Aorta (tissue), 5 donors: ENCODE measurements around the gene ABCA7. TPM values are rescaled to one million over a fixed set of nuclear protein-coding genes. Genes with fewer than 3 reads are reported as not detected.
A peak's percentile ranks its signal among the peaks of the same experiment; 100 is the strongest.

ENCODE experiments used
- ATAC-seq: fragments of 200-7000 bp; cut with Tn5 transposase; one replicate; pipeline ENCODE4 v1.9.1; 2022; ENCODE audit warnings: moderate library complexity; ENCODE audit not compliant: low FRiP score
- DNase-seq, 2 donors: peaks; one replicate each; pipeline ENCODE4 v3.0.0-alpha.2; 2020
- H3K27ac ChIP-seq, 2 donors: one replicate each; pipeline ENCODE4 v1.5.1; 2013; ENCODE audit warnings: low read length in 2 of 2, mild to moderate bottlenecking in 2 of 2, moderate library complexity in 2 of 2, control low read depth in 1 of 2, inconsistent platforms in 1 of 2, low read depth in 1 of 2
- H3K27me3 ChIP-seq, 2 donors: one replicate each; pipeline ENCODE4 v1.6.1; 2013; ENCODE audit warnings: control low read depth in 1 of 2, low read length in 1 of 2, mild to moderate bottlenecking in 1 of 2, moderate library complexity in 1 of 2; ENCODE audit not compliant: insufficient read depth in 2 of 2, control insufficient read depth in 1 of 2
- H3K36me3 ChIP-seq, 2 donors: one replicate each; pipeline ENCODE4 v1.6.1; 2013; ENCODE audit warnings: control low read depth in 1 of 2, low read length in 1 of 2, mild to moderate bottlenecking in 1 of 2; ENCODE audit not compliant: insufficient read depth in 2 of 2, control insufficient read depth in 1 of 2
- H3K4me1 ChIP-seq, 2 donors: one replicate each; pipeline ENCODE4 v1.6.1; 2013; ENCODE audit warnings: low read length in 2 of 2, control low read depth in 1 of 2, mild to moderate bottlenecking in 1 of 2, moderate library complexity in 1 of 2; ENCODE audit not compliant: insufficient read depth in 2 of 2, control insufficient read depth in 1 of 2
- H3K4me3 ChIP-seq, 2 donors: one replicate each; pipeline ENCODE4 v1.5.1; 2013; ENCODE audit warnings: low read length in 2 of 2, control low read depth in 1 of 2, mild to moderate bottlenecking in 1 of 2
- H3K9me3 ChIP-seq: one replicate; pipeline ENCODE4 v1.6.1; 2013; ENCODE audit warnings: mild to moderate bottlenecking, low read length; ENCODE audit not compliant: control insufficient read depth
- WGBS, 2 donors: extraction: QIAGEN DNeasy Blood & Tissue Kit; methylation state at CpG; one replicate each; pipeline ENCODE4 v1.1.7; 2013; 5-methylcytosine and 5-hydroxymethylcytosine counted together
- intact Hi-C, 2 donors: fragments of 100-400 bp; cut with DNase I; formaldehyde crosslinking; loops; one replicate each; pipeline versions ENCODE4 v1.14.2 to v1.15.0; 2022
- long read RNA-seq, 2 donors: library from polyadenylated mRNA; unstranded; transcript quantifications; one replicate each; pipeline ENCODE4 v2.0.0, GENCODE V29; 2020 to 2021
- polyA plus RNA-seq, 2 donors: library from polyadenylated mRNA; stranded (reverse); fragments of 200-250 nt; gene quantifications; one replicate each; pipeline ENCODE4 v1.2.3, GENCODE V29; 2013
- total RNA-seq, 2 donors: library from RNA; stranded (reverse); fragmentation: NEBNext Ultra II Directional; extraction: Animal tissue kit (Norgen Biotek cat#: 25700); gene quantifications; one replicate each; pipeline ENCODE4 v1.2.1, GENCODE V29; 2021
- donor health status: healthy with polysubstance abuse.
- donor health status: Bipolar disorder and iron deficiency.
- donor health status: DM: no; HTN: no; CAD: no.
- donor health status: DM: no; HTN: no; CAD: no.
- donor health status: DM: yes; HTN: yes; CAD: no.

The ABCA7 gene, protein sequence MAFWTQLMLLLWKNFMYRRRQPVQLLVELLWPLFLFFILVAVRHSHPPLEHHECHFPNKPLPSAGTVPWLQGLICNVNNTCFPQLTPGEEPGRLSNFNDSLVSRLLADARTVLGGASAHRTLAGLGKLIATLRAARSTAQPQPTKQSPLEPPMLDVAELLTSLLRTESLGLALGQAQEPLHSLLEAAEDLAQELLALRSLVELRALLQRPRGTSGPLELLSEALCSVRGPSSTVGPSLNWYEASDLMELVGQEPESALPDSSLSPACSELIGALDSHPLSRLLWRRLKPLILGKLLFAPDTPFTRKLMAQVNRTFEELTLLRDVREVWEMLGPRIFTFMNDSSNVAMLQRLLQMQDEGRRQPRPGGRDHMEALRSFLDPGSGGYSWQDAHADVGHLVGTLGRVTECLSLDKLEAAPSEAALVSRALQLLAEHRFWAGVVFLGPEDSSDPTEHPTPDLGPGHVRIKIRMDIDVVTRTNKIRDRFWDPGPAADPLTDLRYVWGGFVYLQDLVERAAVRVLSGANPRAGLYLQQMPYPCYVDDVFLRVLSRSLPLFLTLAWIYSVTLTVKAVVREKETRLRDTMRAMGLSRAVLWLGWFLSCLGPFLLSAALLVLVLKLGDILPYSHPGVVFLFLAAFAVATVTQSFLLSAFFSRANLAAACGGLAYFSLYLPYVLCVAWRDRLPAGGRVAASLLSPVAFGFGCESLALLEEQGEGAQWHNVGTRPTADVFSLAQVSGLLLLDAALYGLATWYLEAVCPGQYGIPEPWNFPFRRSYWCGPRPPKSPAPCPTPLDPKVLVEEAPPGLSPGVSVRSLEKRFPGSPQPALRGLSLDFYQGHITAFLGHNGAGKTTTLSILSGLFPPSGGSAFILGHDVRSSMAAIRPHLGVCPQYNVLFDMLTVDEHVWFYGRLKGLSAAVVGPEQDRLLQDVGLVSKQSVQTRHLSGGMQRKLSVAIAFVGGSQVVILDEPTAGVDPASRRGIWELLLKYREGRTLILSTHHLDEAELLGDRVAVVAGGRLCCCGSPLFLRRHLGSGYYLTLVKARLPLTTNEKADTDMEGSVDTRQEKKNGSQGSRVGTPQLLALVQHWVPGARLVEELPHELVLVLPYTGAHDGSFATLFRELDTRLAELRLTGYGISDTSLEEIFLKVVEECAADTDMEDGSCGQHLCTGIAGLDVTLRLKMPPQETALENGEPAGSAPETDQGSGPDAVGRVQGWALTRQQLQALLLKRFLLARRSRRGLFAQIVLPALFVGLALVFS (N-terminal part only)
- total RNA-seq (10 to 100 TPM in 1 of 2 donors, 1 to 10 TPM in 1; 9.5 to 20.6 TPM), polyA plus RNA-seq (1 to 10 TPM; 1.9 to 7.6 TPM)
- long read RNA-seq, donor 1, partial matches to known transcripts, result 4 of 13 reads
- long read RNA-seq, donor 1, other reads (novel, unspliced or antisense), result 9 of 13 reads
- long read RNA-seq, donor 2, partial matches to known transcripts, result 9 of 18 reads
- long read RNA-seq, donor 2, other reads (novel, unspliced or antisense), result 9 of 18 reads

DNA sequence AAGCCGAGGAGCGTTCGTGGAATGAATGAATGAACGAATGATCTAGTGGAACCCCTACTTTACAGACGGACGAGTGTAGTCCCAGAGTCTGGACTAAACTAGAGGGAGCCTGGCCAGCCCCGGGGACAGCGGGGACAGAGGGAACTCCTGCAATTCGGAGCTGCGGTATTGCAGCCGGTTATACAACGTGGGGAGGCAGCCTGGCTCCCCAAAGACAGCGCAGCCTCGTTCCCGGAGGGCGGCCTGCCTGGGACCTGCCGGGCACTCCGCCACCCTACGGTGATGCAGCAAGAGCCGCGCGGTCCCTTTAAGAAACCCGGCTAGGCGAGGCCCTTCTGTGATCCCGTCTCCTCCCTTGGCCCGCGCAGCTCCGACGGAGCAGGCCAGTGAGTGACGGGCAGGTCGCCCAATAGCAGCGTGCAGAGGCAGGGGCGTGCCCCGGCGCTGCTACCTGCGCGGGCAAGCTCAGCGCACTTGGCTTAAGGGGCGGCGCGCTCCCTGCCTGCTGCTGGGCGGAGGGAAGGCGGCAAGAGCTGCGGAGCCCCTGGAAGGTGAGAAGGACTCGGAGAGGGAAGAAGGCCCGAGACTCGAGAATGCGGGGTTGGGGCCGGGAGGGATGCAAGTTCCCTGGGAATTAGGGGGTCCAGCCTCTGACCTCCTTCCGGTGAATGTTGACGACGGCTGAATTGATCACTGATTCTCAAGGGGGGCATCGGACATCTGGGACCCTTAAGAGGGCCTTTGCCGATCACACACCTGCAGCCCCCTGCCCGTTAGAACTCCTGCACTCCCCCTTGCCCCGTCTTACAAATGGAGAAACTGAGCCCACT, at the start of gene ABCA7:
Gene ABCA7, plus strand, starts transcription at position 462 of the 830 bp plus-strand sequence. CDS start 1,255 bp downstream, outside the sequence.
- intact Hi-C loops, result loop anchor here (5.0 kb wide), 1 partner anchor 57 kb away; the partner anchor contains the start of gene POLR2E (in 2 of the 2)
- peak within 1 kb of the TSS in 1 of 2 donors; percentile 27 for H3K4me3 ChIP-seq
- H3K9me3 ChIP-seq, result no peaks in the 10 kb centered on the region
- H3K36me3 ChIP-seq, result peaks cover 0 to 6% of the 10 kb centered on the region in 2 donors
- H3K4me1 ChIP-seq, result no peaks in the 10 kb centered on the region
- ATAC-seq (peak; percentile 94), DNase-seq (peak; percentile 98 to 99)
- 1% methylated on average over 52 to 56 of the region's 56 CpGs for WGBS, 2 donors
- H3K27ac ChIP-seq, result no peak within 1 kb of the TSS
- H3K27me3 ChIP-seq, result no peaks in the 10 kb centered on the region

DNA sequence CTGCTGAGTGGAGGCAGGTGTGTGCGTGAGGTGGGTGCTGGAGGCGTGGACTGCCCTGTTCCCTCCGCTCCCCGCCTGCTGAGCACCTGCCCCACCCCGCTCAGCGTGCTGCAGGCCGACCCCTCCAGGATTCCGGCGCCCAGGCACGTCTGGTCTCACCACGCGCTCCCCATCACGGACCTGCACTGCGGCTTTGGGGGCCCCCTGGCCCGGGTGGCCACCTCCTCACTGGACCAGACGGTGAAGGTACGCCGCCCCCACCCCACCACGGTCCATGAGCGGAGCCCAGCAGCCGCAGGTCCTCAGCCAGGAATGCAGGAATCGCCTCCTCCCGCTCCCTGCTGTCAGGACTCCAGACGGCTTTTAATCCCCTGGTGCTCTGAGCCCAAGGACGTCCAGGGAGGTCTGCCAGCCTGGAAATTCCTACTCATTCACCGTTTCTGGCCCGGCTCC, 49.8 kb upstream of the ABCA7 start:
- Histone ChIP-seq H3K36me3 (no peaks in the 10 kb centered on the region), H3K27me3 (no peaks in the 10 kb centered on the region), H3K27ac (no peak overlapping the region), H3K4me1 (no peaks in the 10 kb centered on the region), H3K9me3 (no peaks in the 10 kb centered on the region), H3K4me3 (no peak overlapping the region)
- intact Hi-C loops, result no loop called here
- 81 to 85% methylated on average over 23 to 27 of the region's 27 CpGs for WGBS, 2 donors
- no peak for ATAC-seq
- DNase-seq, result no peak

DNA sequence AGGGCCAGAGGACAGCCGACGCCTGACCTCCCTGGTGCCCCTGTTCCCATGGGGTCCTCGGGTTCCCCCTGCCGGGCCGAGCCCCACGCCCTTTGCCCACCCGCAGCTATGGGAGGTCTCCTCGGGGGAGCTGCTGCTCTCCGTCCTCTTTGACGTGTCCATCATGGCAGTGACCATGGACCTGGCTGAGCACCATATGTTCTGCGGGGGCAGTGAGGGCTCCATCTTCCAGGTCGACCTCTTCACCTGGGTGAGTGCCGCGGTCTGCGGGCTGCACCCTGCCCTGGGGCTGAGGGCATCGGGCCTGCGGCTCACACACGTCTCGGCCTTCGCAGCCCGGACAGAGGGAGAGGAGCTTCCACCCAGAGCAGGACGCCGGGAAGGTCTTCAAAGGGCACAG, 49.2 kb upstream of the ABCA7 start:
- WGBS, 2 donors, result 92% methylated on average over 23 of the region's 23 CpGs

DNA sequence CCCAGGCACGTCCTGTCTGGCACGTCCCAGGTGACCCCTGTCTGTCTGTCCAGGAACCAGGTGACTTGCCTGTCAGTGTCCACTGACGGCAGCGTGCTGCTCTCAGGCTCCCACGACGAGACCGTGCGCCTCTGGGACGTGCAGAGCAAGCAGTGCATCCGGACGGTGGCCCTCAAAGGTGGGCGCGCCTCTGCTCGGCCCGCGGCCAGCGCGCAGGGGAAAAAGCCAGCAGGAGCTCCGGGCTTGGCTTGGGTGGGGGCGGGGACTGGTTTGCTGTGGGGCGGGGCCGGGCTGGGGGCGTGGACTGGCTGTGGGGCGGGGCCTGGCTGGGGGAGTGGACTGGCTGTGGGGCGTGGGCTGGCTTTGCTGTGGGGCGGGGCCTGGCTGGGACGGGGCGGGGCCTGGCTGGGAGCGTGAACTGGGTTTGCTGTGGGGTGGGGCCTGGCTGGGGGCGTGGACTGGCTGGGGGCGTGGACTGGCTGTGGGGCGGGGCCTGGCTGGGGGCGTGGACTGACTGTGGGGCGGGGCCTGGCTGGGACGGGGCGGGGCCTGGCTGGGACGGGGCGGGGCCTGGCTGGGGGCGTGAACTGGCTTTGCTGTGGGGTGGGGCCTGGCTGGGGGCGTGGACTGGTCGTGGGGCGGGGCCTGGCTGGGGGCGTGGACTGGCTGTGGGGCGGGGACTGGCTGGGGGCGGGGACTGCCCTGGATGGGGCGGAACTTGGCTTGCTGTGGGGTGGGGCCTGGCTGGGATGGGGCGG, 48.6 kb upstream of the ABCA7 start:
- Histone ChIP-seq H3K27ac (no peak overlapping the region), H3K4me1 (no peaks in the 10 kb centered on the region), H3K36me3 (no peaks in the 10 kb centered on the region), H3K9me3 (no peaks in the 10 kb centered on the region), H3K27me3 (no peaks in the 10 kb centered on the region), H3K4me3 (no peak overlapping the region)
- ATAC-seq (no peak), DNase-seq (peak in 1 of 2 donors; percentile 50)
- WGBS, 2 donors, result 82 to 85% methylated on average over 30 to 47 of the region's 47 CpGs
- intact Hi-C loops, result no loop called here

More for the DNA sequence above, 49.2 kb upstream of the ABCA7 start:
- no peak overlapping the region for H3K27ac ChIP-seq
- H3K4me1 ChIP-seq, result no peaks in the 10 kb centered on the region
- ATAC-seq, result no peak
- H3K4me3 ChIP-seq, result no peak overlapping the region
- no peaks in the 10 kb centered on the region for H3K36me3 ChIP-seq
- H3K27me3 ChIP-seq, result no peaks in the 10 kb centered on the region
- no peaks in the 10 kb centered on the region for H3K9me3 ChIP-seq
- DNase-seq, result no peak
- intact Hi-C loops, result no loop called here

DNA sequence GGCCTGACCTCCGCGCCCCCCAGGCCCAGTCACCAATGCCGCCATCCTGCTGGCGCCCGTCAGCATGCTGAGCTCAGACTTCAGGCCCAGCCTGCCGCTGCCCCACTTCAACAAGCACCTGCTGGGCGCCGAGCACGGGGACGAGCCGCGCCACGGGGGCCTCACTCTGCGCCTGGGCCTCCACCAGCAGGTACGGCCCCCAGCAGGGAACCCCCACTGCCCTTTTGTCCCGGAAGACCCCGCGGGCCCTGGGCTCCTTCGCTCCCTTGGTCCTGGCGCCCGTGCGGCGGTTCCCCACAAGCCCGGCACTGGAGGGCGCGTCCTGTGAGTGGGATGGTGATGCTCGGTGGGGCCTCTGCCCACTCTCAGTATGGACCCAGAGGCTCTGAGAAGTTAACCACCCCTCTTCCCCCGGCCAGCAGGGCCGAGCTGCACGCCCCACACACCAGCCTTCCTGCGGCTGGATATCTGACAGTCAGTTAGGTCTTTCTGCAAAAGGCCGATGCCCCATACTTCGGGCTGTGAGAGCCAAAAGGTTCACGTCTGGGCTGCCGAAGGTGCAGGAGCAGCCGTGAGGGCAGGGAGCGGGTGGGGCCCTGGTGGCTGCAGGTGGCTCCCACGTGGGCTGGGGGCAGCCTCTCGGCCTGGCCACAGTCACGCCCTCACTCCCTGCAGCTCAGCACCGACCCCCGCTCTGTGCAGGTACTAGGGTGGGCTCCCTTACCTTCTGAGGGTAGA, 47.8 kb upstream of the ABCA7 start:
- Histone ChIP-seq H3K27me3 (no peaks in the 10 kb centered on the region), H3K36me3 (no peaks in the 10 kb centered on the region), H3K9me3 (no peaks in the 10 kb centered on the region), H3K4me1 (no peaks in the 10 kb centered on the region), H3K4me3 (no peak overlapping the region), H3K27ac (no peak overlapping the region)
- no peak for ATAC-seq
- DNase-seq, result no peak
- intact Hi-C loops, result no loop called here
- WGBS, 2 donors, result 94% methylated on average over 33 to 42 of the region's 42 CpGs

DNA sequence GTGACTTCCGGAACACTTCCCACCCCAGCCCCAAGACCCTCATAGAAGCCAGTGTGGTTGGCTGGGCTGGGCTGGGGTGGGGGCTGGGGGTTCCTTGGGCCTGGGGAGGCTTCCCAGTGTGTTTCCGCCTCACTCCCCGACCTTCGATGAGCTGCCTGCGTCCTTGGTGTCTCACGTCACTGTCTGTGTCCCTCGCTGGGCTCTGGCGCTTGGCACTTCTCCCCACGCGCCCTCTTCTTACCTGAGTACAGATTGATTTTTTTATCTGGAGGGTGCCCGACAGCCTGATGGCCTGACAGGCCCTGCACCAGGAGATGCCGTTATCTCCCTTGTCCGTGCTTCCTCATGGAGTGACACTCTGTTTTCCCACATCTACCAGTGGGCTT, 47.2 kb upstream of the ABCA7 start:
- intact Hi-C loops, result no loop called here
- no peaks in the 10 kb centered on the region for H3K9me3 ChIP-seq
- WGBS, 2 donors, result 93 to 95% methylated on average over 13 of the region's 13 CpGs
- no peaks in the 10 kb centered on the region for H3K4me1 ChIP-seq
- no peaks in the 10 kb centered on the region for H3K27me3 ChIP-seq
- H3K36me3 ChIP-seq, result no peaks in the 10 kb centered on the region
- DNase-seq (no peak), ATAC-seq (no peak)
- H3K27ac ChIP-seq, result no peak overlapping the region
- no peak overlapping the region for H3K4me3 ChIP-seq

DNA sequence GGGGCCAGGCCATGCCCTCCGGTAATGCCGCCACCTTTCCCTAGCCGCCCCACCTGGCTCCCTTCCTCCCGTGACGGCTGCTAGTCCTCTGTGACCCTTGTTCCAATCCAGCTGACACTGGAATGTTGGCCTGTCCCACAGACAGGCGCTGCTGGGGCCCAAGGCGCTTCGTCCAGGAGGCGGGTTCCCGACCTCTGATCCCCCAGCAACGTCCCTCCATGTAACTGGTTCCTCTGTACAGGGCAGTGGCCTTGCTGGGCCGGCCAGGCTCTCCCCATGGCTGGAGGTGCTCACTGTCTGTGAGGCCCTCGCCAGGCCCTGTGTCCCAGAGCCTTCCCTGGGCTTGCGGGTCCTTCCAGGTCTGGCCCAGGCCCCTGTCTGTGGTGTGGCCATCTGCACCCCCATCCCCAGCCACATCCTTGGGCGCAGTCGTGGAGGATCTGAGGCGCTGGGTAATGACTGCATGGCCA, 46.5 kb upstream of the ABCA7 start:
- intact Hi-C loops, result no loop called here
- Histone ChIP-seq H3K4me3 (no peak overlapping the region), H3K27ac (no peak overlapping the region), H3K4me1 (no peaks in the 10 kb centered on the region), H3K36me3 (no peaks in the 10 kb centered on the region), H3K9me3 (no peaks in the 10 kb centered on the region), H3K27me3 (no peaks in the 10 kb centered on the region)
- no peak for DNase-seq
- no peak for ATAC-seq
- WGBS, 2 donors, result 91 to 92% methylated on average over 16 to 17 of the region's 17 CpGs
